Measurements from ENCODE around the gene NRG3.

DNA sequence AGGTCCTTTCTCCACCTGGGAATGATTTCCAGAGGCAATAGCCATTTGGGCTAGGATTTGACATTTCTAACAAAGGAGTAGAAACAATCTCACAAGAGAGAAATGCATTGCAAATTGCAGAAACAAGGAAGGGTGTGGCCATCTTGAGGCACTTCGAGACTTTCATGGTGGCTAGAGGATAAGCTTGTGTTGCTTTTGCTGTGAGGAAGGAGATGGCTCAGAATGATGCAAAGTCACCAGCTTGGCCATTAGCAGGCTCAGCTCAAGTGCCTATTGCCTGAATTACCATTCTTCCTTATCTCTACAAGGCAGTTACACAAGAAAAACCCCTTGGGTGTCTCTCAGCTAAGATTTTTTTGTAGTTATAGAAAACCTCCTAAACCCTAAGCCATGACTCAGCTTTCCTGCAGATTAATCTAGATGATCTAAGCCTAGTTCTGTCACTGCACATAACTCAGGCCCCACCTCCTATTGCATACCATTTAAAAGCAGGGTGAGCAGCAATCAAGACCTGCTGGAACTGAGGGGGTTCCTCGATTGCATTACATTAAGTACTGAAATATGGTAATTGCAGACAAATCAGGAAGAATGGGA is 683.1 kb downstream of the NRG3 start:
- TF ChIP-seq POLR2AphosphoS5 (IDR thresholded peaks at IDR 0.05) (no peak), EP300 (IDR thresholded peaks at IDR 0.05; ENCODE audit: low read depth) (no peak), POLR2A (IDR thresholded peaks at IDR 0.05) (no peak)
- TF ChIP-seq, protein P1, sequence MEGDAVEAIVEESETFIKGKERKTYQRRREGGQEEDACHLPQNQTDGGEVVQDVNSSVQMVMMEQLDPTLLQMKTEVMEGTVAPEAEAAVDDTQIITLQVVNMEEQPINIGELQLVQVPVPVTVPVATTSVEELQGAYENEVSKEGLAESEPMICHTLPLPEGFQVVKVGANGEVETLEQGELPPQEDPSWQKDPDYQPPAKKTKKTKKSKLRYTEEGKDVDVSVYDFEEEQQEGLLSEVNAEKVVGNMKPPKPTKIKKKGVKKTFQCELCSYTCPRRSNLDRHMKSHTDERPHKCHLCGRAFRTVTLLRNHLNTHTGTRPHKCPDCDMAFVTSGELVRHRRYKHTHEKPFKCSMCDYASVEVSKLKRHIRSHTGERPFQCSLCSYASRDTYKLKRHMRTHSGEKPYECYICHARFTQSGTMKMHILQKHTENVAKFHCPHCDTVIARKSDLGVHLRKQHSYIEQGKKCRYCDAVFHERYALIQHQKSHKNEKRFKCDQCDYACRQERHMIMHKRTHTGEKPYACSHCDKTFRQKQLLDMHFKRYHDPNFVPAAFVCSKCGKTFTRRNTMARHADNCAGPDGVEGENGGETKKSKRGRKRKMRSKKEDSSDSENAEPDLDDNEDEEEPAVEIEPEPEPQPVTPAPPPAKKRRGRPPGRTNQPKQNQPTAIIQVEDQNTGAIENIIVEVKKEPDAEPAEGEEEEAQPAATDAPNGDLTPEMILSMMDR (IDR thresholded peaks at IDR 0.05): no peak

Data from transverse colon (tissue), 4 donors.